H1 (cell line): ENCODE data around the gene PLD5. TPM values are rescaled to one million over a fixed set of nuclear protein-coding genes. Genes with fewer than 3 reads are reported as not detected.

Experiments
- RNF2 ChIP-seq: fragments of 200-900, 300-1000 bp; sonication (generic); IDR thresholded peaks from 2 replicates; pipeline ENCODE4 v1.7.1; 2016; ENCODE audit warnings: borderline replicate concordance, low read depth, mild to moderate bottlenecking, antibody characterized with exemption, low read length; ENCODE audit not compliant: poor library complexity, severe bottlenecking; ENCODE audit errors: missing control alignments
- SIX5 ChIP-seq: IDR thresholded peaks from 2 replicates; pipeline ENCODE4 v1.6.1; 2011; ENCODE audit warnings: mild to moderate bottlenecking, low read depth, low read length
- SP2 ChIP-seq: IDR thresholded peaks from 2 replicates; pipeline ENCODE4 v1.6.1; 2012; ENCODE audit warnings: mild to moderate bottlenecking, low read length, inconsistent platforms
- polyA plus RNA-seq, 7 experiments: library from polyadenylated mRNA; depleted of rRNA in 3 of 7; stranded (reverse) in 5 of 7; unstranded in 2 of 7; fragments of >200 nt in 5 of 7; fragments of 200-250 nt in 2 of 7; gene quantifications; 1 replicate in 5 of 7; 2 replicates in 1 of 7; 4 replicates in 1 of 7; pipeline versions ENCODE4 v1.2.1 to v1.2.3, GENCODE V29; 2011 to 2013; ENCODE audit warnings: missing spikeins in 2 of 7, mixed read lengths in 2 of 7
- total RNA-seq: library from RNA; stranded (reverse); fragmentation: NEBNext Ultra II Directional; extraction: Animal tissue kit (Norgen Biotek cat#: 25700); gene quantifications from 2 replicates; pipeline ENCODE4 v1.2.1, GENCODE V29; 2021

PLD5 gene
- total and polyA plus RNA-seq, 2 of the 8 experiments (the other 6 are each of a cell fraction or from before 2014, with no cell fraction given), result 0.86 to 8.5 TPM

GRCh38 chr1:242120432-242120831, 404.1 kb downstream of the PLD5 start (continued):
- TF ChIP-seq SP2, result no peak
- TF ChIP-seq SIX5, result no peak
- no peak for TF ChIP-seq RNF2
- TF ChIP-seq, all 59 proteins: peak for 0
